ENCODE measurements around the gene ABTB2.

ABTB2 gene

GRCh38 chr11:34162493-34162820 is 195.4 kb downstream of the ABTB2 start:
- no peak for ATAC-seq
- no peak for TF ChIP-seq ARNTL (CRISPR knock-in tag; IDR thresholded peaks at IDR 0.05; ENCODE audit: borderline replicate concordance, low read depth)
- TF ChIP-seq, protein P1, sequence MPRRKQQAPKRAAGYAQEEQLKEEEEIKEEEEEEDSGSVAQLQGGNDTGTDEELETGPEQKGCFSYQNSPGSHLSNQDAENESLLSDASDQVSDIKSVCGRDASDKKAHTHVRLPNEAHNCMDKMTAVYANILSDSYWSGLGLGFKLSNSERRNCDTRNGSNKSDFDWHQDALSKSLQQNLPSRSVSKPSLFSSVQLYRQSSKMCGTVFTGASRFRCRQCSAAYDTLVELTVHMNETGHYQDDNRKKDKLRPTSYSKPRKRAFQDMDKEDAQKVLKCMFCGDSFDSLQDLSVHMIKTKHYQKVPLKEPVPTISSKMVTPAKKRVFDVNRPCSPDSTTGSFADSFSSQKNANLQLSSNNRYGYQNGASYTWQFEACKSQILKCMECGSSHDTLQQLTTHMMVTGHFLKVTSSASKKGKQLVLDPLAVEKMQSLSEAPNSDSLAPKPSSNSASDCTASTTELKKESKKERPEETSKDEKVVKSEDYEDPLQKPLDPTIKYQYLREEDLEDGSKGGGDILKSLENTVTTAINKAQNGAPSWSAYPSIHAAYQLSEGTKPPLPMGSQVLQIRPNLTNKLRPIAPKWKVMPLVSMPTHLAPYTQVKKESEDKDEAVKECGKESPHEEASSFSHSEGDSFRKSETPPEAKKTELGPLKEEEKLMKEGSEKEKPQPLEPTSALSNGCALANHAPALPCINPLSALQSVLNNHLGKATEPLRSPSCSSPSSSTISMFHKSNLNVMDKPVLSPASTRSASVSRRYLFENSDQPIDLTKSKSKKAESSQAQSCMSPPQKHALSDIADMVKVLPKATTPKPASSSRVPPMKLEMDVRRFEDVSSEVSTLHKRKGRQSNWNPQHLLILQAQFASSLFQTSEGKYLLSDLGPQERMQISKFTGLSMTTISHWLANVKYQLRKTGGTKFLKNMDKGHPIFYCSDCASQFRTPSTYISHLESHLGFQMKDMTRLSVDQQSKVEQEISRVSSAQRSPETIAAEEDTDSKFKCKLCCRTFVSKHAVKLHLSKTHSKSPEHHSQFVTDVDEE (CRISPR knock-in tag; IDR thresholded peaks at IDR 0.05), result no peak
- no peak for TF ChIP-seq ESRRG (CRISPR knock-in tag; IDR thresholded peaks at IDR 0.05)
- no peak for TF ChIP-seq RARB (CRISPR knock-in tag; IDR thresholded peaks at IDR 0.05)
- TF ChIP-seq PATZ1 (CRISPR knock-in tag; IDR thresholded peaks at IDR 0.05; ENCODE audit: borderline replicate concordance), result no peak
- no peak for TF ChIP-seq TCF4 (CRISPR knock-in tag; IDR thresholded peaks at IDR 0.05; ENCODE audit: borderline replicate concordance)
- no peak for TF ChIP-seq ZC3H10 (CRISPR knock-in tag; IDR thresholded peaks at IDR 0.05)
- no peak for TF ChIP-seq SNAI2 (CRISPR knock-in tag; IDR thresholded peaks at IDR 0.05)
- TF ChIP-seq BACH2 (CRISPR knock-in tag; IDR thresholded peaks at IDR 0.05; ENCODE audit: borderline replicate concordance), result no peak
- no peak for TF ChIP-seq OSR1 (CRISPR knock-in tag; IDR thresholded peaks at IDR 0.05)
- TF ChIP-seq, protein P2, sequence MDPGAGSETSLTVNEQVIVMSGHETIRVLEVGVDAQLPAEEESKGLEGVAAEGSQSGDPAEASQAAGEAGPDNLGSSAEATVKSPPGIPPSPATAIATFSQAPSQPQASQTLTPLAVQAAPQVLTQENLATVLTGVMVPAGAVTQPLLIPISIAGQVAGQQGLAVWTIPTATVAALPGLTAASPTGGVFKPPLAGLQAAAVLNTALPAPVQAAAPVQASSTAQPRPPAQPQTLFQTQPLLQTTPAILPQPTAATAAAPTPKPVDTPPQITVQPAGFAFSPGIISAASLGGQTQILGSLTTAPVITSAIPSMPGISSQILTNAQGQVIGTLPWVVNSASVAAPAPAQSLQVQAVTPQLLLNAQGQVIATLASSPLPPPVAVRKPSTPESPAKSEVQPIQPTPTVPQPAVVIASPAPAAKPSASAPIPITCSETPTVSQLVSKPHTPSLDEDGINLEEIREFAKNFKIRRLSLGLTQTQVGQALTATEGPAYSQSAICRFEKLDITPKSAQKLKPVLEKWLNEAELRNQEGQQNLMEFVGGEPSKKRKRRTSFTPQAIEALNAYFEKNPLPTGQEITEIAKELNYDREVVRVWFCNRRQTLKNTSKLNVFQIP (CRISPR knock-in tag; IDR thresholded peaks at IDR 0.05; ENCODE audit: borderline replicate concordance, low read depth), result no peak
- no peak for TF ChIP-seq CSDC2 (CRISPR knock-in tag; IDR thresholded peaks at IDR 0.05)

- ATAC-seq, result no peak
- TF ChIP-seq TCF4 (CRISPR knock-in tag; IDR thresholded peaks at IDR 0.05; ENCODE audit: borderline replicate concordance) (no peak), RARB (CRISPR knock-in tag; IDR thresholded peaks at IDR 0.05) (no peak), SNAI2 (CRISPR knock-in tag; IDR thresholded peaks at IDR 0.05) (no peak)
- TF ChIP-seq, protein P1 (CRISPR knock-in tag; IDR thresholded peaks at IDR 0.05), result no peak
- TF ChIP-seq, protein P3, sequence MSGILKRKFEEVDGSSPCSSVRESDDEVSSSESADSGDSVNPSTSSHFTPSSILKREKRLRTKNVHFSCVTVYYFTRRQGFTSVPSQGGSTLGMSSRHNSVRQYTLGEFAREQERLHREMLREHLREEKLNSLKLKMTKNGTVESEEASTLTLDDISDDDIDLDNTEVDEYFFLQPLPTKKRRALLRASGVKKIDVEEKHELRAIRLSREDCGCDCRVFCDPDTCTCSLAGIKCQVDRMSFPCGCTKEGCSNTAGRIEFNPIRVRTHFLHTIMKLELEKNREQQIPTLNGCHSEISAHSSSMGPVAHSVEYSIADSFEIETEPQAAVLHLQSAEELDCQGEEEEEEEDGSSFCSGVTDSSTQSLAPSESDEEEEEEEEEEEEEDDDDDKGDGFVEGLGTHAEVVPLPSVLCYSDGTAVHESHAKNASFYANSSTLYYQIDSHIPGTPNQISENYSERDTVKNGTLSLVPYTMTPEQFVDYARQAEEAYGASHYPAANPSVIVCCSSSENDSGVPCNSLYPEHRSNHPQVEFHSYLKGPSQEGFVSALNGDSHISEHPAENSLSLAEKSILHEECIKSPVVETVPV (CRISPR knock-in tag; IDR thresholded peaks at IDR 0.05), result no peak
These were observed 195.9 kb downstream of the ABTB2 start for GRCh38 chr11:34161812-34162492.

DNA sequence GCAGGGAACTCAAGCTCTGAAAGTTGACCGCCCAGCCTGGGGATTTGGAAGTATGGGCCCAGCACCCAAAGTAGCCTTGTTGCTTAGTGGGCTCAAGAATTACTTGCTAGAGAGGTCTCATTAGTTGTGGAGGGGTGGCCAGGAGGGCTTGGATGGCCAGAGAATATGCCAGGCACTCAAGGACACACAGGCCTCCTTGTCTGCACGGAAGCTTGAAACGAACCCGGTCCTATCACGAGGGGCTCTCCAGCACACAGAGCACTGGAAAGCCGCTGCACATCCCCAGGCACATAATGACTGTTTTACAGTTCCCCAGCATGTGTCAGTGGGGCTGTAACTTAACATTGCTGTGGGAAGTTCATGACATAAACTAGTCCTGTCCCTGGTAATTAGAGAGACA is 196.4 kb downstream of the ABTB2 start:
- ATAC-seq, result no peak
- no peak for TF ChIP-seq RARB (CRISPR knock-in tag; IDR thresholded peaks at IDR 0.05)
- TF ChIP-seq ZNF565 (CRISPR knock-in tag; conservative IDR thresholded peaks at IDR 0.05; ENCODE audit: low read depth), result no peak
- no peak for TF ChIP-seq PATZ1 (CRISPR knock-in tag; IDR thresholded peaks at IDR 0.05; ENCODE audit: borderline replicate concordance)
- TF ChIP-seq, protein P3 (CRISPR knock-in tag; IDR thresholded peaks at IDR 0.05), result no peak
- no peak for TF ChIP-seq PPARA (CRISPR knock-in tag; IDR thresholded peaks at IDR 0.05; ENCODE audit: borderline replicate concordance)
- TF ChIP-seq ZC3H10 (CRISPR knock-in tag; IDR thresholded peaks at IDR 0.05), result no peak
- TF ChIP-seq TCF4 (CRISPR knock-in tag; IDR thresholded peaks at IDR 0.05; ENCODE audit: borderline replicate concordance), result no peak
- no peak for TF ChIP-seq SNAI2 (CRISPR knock-in tag; IDR thresholded peaks at IDR 0.05)
- TF ChIP-seq BACH2 (CRISPR knock-in tag; IDR thresholded peaks at IDR 0.05; ENCODE audit: borderline replicate concordance), result no peak

Measured in SK-N-SH treated with all-trans-retinoic acid at 6 μM for 48 hours (cell line).